Ovary (tissue), 9 donors: ENCODE results near the gene COBL. TPM values are rescaled to one million over a fixed set of nuclear protein-coding genes. Genes with fewer than 3 reads are reported as not detected.

Experiments used
- DNase-seq, 5 donors: peaks; one replicate each; pipeline ENCODE4 v3.0.0-alpha.2; 2019 to 2020
- H3K27ac ChIP-seq, 2 donors: fragments of 200-600 bp; one replicate each; pipeline versions ENCODE4 v1.5.1 to v1.8.0; 2019 to 2022
- H3K27me3 ChIP-seq: fragments of 200-600 bp; one replicate; pipeline ENCODE4 v1.8.0; 2022
- H3K36me3 ChIP-seq: fragments of 200-600 bp; sonication (generic); one replicate; pipeline ENCODE4 v1.5.1; 2019
- H3K4me1 ChIP-seq: one replicate; pipeline ENCODE4 v1.8.1; 2013; ENCODE audit warnings: mild to moderate bottlenecking, moderate library complexity; ENCODE audit not compliant: insufficient read depth
- H3K4me3 ChIP-seq: fragments of 200-600 bp; sonication (generic); one replicate; pipeline ENCODE4 v1.5.1; 2017
- H3K9me3 ChIP-seq, 2 donors: fragments of 200-600 bp in 1 of 2; sonication (generic) in 1 of 2; one replicate each; pipeline versions ENCODE4 v1.5.1 to v1.8.1; 2013 to 2019; ENCODE audit warnings: mild to moderate bottlenecking in 1 of 2, moderate library complexity in 1 of 2
- EP300 ChIP-seq: sonication (generic); formaldehyde crosslinking; IDR thresholded peaks from one replicate; pipeline ENCODE4 v1.6.1; 2017; ENCODE audit warnings: antibody characterized with exemption
- POLR2A ChIP-seq: fragments of 450-650 bp; IDR thresholded peaks from one replicate; pipeline ENCODE4 v1.6.1; 2017; ENCODE audit warnings: antibody characterized with exemption, mild to moderate bottlenecking, moderate library complexity
- WGBS, 3 donors: extraction: QIAGEN DNeasy Blood & Tissue Kit in 1 of 3; methylation state at CpG; one replicate each; pipeline versions ENCODE4 v1.1.5 to v1.1.7; 2013 to 2017; 5-methylcytosine and 5-hydroxymethylcytosine counted together
- intact Hi-C, 4 donors: fragments of 100-400 bp; cut with DNase I; formaldehyde crosslinking; loops; one replicate each; pipeline versions ENCODE4 v1.11.0 to v1.15.1; 2022 to 2023
- polyA plus RNA-seq, 2 donors: library from polyadenylated mRNA; stranded (reverse); fragments of 200-250 nt in 1 of 2; fragments of 350-450 nt in 1 of 2; fragmentation: Illumina TruSeq in 1 of 2; extraction: RNeasy Lipid Tissue Mini Kit (QIAGEN cat#74804) in 1 of 2; gene quantifications; one replicate each; pipeline ENCODE4 v1.2.3, GENCODE V29; 2013 to 2014
- total RNA-seq, 7 donors: library from RNA; depleted of rRNA in 2 of 7; stranded (reverse); fragments of >200 nt in 2 of 7; fragmentation: NEBNext Ultra II Directional in 3 of 7; extraction: Animal tissue kit (Norgen Biotek cat#: 25700) in 3 of 7; gene quantifications; one replicate each; pipeline versions ENCODE4 v1.1.0 to v1.2.4, GENCODE V29; 2016 to 2023
- TF ChIP-seq, protein P1 (sequence below), 3 donors: fragments of 450-650 bp in 2 of 3; fragments of 200-600 bp in 1 of 3; IDR thresholded peaks; one replicate each; pipeline versions ENCODE4 v1.5.1 to v1.8.0; 2016 to 2022; ENCODE audit warnings: antibody characterized with exemption in 3 of 3, mild to moderate bottlenecking in 1 of 3
- donor health status: DM: no; HTN: no; CAD: no; lungs with moderate emphysema.
- donor health status: DM: no; HTN: no; CAD: no.
- donor health status: Bipolar disorder and iron deficiency.
- donor health status: DM: yes; HTN: yes; CAD: no.
- donor health status: DM: no; HTN: no; CAD: no.
- donor health status: DM: yes; HTN: yes; CAD: no.

The COBL gene
- total and polyA plus RNA-seq, 9 donors: 0.87 to 33.4 (median 3.9) TPM

DNA sequence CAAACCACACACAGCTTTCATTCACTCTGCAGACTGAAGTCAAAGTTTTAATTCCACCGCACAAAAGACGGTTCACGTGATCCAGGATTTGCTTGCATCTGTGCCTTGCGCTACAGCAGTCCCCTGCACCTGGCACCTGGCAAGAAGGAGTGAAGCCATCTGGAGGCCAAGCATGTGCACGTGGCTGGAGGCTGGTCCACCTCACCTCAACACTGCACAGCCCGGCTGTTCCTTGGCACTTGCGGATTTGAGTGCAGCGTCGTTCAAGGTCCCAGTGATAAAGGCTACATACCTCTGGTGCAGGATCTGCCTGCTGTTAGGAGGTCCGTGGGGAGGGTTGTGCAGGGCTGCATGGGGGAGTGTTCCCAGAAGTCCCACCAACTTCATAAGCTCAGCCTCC lies 285.4 kb downstream of the COBL start:
- H3K4me1 ChIP-seq: peaks cover 1% of the 10 kb centered on the region
- no peaks in the 10 kb centered on the region for H3K36me3 ChIP-seq
- no peak for TF ChIP-seq EP300
- TF ChIP-seq POLR2A: no peak
- TF ChIP-seq, protein P1, sequence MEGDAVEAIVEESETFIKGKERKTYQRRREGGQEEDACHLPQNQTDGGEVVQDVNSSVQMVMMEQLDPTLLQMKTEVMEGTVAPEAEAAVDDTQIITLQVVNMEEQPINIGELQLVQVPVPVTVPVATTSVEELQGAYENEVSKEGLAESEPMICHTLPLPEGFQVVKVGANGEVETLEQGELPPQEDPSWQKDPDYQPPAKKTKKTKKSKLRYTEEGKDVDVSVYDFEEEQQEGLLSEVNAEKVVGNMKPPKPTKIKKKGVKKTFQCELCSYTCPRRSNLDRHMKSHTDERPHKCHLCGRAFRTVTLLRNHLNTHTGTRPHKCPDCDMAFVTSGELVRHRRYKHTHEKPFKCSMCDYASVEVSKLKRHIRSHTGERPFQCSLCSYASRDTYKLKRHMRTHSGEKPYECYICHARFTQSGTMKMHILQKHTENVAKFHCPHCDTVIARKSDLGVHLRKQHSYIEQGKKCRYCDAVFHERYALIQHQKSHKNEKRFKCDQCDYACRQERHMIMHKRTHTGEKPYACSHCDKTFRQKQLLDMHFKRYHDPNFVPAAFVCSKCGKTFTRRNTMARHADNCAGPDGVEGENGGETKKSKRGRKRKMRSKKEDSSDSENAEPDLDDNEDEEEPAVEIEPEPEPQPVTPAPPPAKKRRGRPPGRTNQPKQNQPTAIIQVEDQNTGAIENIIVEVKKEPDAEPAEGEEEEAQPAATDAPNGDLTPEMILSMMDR (IDR thresholded peaks at IDR 0.05): no peak
- H3K4me3 ChIP-seq: no peak overlapping the region
- WGBS, 3 donors: 27 to 57% (median 35%) methylated on average over 10 of the region's 10 CpGs
- H3K27me3 ChIP-seq: no peaks in the 10 kb centered on the region
- intact Hi-C loops: no loop called here
- no peaks in the 10 kb centered on the region for H3K9me3 ChIP-seq
- H3K27ac ChIP-seq: no peak overlapping the region
- no peak for DNase-seq

- 36 to 48% (median 45%) methylated on average over 4 of the region's 4 CpGs for WGBS, 3 donors
- intact Hi-C loops: no loop called here
Measured at GRCh38 chr7:51029701-51030191, 286.9 kb downstream of the COBL start.

GRCh38 chr7:51029131-51029530 lies 287.5 kb downstream of the COBL start:
- no peak for DNase-seq
- H3K27ac ChIP-seq: no peak overlapping the region
- intact Hi-C loops: no loop called here
- no peaks in the 10 kb centered on the region for H3K9me3 ChIP-seq
- H3K36me3 ChIP-seq: no peaks in the 10 kb centered on the region
- no peak overlapping the region for H3K4me3 ChIP-seq
- no peak for TF ChIP-seq EP300
- TF ChIP-seq, protein P1 (IDR thresholded peaks at IDR 0.05): no peak
- TF ChIP-seq POLR2A: no peak
- WGBS, 3 donors: 87% methylated on average over 13 of the region's 13 CpGs
- no peaks in the 10 kb centered on the region for H3K27me3 ChIP-seq
- no peaks in the 10 kb centered on the region for H3K4me1 ChIP-seq

More at GRCh38 chr7:51029701-51030191, 286.9 kb downstream of the COBL start:
- no peaks in the 10 kb centered on the region for H3K36me3 ChIP-seq
- TF ChIP-seq, protein P1 (IDR thresholded peaks at IDR 0.05): no peak
- TF ChIP-seq POLR2A (no peak), EP300 (no peak)
- H3K27ac ChIP-seq: no peak overlapping the region
- H3K4me3 ChIP-seq: no peak overlapping the region
- H3K9me3 ChIP-seq: no peaks in the 10 kb centered on the region
- H3K4me1 ChIP-seq: no peaks in the 10 kb centered on the region
- DNase-seq: no peak
- H3K27me3 ChIP-seq: no peaks in the 10 kb centered on the region

GRCh38 chr7:51027935-51028830 lies 288.4 kb downstream of the COBL start:
- Histone ChIP-seq H3K27me3 (no peaks in the 10 kb centered on the region), H3K27ac (no peak overlapping the region), H3K4me3 (no peak overlapping the region), H3K9me3 (no peaks in the 10 kb centered on the region), H3K4me1 (no peaks in the 10 kb centered on the region), H3K36me3 (no peaks in the 10 kb centered on the region)
- DNase-seq: no peak
- WGBS, 3 donors: 87 to 92% (median 88%) methylated on average over 17 to 19 of the region's 19 CpGs
- TF ChIP-seq EP300: no peak
- TF ChIP-seq, protein P1 (IDR thresholded peaks at IDR 0.05): no peak
- no peak for TF ChIP-seq POLR2A
- intact Hi-C loops: no loop called here
